Activated CD8-positive, alpha-beta memory T cell treated with anti-CD3 and anti-CD28 coated beads, Interleukin-2, amount 50 U/mL, for 24 hours (primary cell): ENCODE measurements around the gene TUBB8.
"Not testable (repeated sequence)": the region's sequence is repeated elsewhere in the genome, so short reads cannot be mapped to it uniquely, and the experiment has no call there.

Experiments
- DNase-seq: peaks from one replicate; pipeline ENCODE4 v3.0.0-alpha.2; 2020; ENCODE audit errors: extremely low read depth

The TUBB8 gene

DNA sequence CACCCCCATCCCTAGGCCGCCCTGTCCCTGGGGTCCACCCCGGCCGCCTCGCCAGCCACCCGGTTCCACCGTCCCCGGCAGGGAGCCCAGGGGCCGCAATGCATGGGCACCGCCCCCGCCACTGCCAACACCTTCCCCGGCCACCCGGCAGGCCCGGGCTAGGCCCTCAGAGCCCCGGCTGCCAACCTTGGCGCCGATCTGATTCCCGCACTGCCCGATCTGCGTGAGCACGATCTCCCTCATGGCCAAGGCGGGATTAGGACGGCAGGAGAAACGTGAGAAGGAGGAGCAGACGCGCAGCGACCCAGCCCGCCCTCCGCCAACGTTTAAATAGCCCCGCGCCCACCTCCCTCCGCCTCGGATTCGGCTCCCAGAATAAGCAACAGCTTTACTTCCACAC lies at the start of gene TUBB8:
TUBB8 (minus strand) TSS at position 301 of the 400 bp plus-strand sequence; CDS start at position 243, 58 bp downstream.
- DNase-seq: no peak

DNA sequence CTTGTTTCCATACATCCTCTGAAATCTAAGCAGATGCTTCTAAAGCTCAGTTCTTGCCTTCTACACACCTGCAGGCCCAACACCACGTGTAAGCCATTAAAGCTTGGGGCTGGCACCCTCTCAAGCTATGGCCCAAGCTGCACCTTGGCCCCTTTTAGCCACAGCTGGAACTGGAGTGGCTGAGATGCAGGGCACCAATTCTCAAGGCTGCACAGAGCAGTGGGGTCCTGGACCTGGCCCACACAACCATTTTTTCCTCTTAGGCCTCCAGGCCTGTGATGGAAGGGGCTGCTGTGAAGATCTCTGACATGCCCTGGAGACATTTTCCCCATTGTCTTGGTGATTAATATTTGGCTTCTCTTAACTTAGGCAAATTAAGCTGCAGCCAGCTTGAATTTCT lies 47.4 kb upstream of the TUBB8 start:
- DNase-seq: no peak

DNA sequence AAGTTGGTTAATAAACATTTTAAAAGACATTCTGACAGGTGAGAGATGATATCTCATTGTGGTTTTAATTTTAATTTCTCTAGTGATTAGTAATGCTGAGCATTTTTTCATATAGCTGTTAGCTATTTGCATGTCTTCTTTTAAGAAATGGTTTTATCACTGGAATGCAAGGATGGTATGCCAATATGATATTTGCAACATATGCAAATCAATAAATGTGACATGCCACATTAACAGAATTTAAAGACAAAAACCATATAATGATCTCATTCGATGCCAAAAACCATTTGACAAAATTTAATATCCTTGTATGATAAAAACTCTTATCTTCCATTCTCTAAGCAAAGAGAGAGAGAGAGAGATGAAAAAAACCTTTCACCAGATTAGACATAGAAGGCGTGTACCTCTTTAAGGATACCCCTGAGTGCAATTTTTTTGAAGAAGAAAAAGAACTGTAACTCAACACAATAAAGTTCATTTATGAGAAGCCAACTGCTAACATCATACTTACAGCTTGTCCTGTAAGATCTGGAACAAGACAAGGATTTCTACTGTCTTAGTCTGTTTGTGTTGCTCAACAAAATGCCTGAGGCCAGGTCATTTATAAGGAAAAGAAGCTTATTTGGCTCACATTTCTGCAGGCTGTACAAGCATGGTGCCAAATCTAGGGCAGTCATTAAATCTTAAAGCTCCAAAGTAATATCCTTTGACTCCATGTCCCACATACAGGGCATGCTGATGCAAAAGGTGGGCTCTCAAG lies 46.4 kb upstream of the TUBB8 start:
- no peak for DNase-seq

DNA sequence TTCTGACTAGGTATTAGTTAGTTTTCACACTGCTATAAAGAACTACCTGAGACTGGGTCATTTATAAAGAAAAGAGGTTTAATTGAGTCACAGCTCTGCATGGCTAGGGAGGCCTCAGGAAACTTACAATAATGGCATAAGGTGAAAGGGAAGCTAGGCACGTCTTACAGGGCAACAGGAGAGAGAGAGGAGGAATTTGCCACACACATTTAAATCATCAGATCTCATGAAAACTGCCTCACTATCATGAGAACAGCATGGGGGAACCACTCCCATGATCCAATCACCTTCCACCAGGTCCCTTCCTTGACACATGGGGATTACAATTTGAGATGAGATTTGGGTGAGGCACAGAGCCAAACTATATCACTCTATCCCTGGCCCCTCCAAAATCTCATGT lies 45.5 kb upstream of the TUBB8 start:
- DNase-seq: no peak

DNA sequence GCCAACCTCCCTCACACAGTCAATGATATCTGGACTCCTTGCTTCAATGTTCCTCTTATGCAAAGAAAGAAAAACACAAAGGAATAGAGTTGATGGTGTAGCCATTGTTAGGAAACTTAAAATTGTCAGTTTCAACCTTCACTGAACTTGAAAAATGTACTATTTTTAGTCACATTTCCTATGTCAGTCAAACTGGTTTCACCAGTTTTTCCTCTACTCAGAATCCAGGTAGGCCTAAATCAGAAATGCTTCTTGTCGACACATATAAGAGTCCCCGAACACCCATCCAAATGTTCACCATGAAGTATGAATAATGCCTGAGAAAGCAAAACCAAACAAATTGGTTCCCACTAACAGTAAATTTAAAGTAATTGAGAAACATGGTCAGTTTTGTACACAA lies 43.8 kb upstream of the TUBB8 start:
- DNase-seq: no peak

DNA sequence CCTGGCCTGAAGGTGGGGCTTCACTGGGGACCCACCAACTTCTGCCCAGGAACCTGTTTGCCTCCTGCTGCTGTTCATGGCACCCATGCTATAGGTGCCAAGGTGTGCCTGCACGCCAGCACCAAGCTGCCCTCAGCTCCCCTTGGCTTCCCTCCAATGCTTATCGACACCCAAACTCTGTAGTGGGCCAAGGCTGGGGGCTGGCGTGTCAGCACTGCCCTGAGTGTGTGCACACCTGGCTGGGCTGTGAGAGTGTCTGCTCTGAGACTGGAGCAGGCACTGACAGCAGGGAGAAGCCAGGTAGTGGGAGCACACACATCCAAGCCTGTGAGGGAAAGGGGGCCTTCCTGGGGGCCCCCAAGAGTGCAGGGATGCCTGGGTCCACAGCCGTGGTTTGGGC lies 43.1 kb upstream of the TUBB8 start:
- DNase-seq: no peak

DNA sequence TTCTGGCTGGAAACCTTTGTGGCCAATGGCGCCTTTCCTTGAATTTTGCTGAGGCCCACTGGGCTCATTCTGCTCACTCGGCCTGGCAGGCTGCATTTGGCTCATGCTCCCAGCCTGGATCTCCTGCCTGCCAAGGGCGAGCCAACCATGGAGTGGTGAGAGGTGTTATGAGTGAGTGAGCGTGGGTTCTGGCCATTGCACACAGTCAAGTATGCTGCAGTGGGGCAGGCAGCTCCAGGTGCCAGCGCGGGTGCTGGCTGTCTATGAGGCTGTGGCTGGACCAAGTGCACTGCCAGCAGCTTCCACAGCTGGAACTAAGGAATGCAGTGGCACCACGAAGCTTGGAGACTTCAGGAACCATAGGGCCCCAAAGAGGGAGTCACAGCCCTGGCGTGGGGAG lies 42.2 kb upstream of the TUBB8 start:
- DNase-seq: no peak

DNA sequence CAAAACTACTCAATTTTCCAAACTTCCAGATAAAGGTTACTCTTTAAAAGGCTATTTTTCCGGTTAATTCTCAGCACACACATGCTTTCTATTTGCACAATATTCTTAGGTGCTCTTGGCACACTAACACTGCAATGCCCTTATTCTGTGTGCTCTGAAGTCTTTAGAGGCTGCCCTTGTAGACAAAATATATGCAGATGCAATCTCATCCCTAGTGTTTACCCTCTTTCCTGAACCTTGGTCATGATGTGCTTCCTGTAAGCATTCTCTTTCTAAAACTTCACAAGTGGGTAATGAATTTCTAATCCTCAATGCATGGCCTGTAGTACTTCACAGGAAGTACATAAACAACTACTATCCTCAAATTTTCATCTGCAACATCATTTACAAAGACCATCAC lies 41.1 kb upstream of the TUBB8 start:
- DNase-seq: no peak

DNA sequence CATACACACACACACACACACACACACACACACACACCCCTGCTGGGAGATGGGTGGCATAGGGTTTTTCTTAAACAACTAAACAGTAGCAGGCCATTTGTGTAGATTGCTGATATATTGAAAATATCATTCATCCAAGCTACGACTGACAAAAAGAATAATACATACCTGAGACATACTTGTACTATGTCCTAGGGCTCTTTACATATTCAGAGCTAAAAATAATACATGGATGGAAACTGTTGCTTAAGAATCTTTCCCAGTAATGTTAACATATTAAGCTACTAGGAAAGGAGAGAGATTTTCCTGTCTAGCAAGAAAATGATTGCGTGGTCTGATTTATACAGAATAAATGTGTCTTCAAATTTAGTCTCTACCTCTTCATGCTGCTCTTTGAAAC lies 40.2 kb upstream of the TUBB8 start:
- no peak for DNase-seq

DNA sequence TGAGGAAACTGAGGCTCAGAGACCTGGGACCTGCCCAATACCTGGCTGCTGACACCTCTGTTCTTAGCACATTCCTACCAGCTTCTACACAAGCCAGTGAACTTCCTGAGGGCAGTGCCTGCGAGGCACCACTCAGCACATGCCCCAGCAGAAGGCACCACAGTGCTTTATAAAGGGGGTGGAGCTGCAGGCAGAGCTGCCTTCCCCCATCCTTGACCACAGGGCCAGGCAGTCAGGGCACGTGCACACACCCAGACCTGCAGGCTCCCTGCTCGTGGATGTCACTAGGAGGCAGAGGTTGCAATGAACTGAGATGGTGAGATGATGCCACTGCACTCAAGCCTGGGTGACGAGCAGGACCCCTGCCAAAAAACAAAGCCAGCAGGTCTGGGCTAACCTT lies 39.2 kb upstream of the TUBB8 start:
- no peak for DNase-seq

DNA sequence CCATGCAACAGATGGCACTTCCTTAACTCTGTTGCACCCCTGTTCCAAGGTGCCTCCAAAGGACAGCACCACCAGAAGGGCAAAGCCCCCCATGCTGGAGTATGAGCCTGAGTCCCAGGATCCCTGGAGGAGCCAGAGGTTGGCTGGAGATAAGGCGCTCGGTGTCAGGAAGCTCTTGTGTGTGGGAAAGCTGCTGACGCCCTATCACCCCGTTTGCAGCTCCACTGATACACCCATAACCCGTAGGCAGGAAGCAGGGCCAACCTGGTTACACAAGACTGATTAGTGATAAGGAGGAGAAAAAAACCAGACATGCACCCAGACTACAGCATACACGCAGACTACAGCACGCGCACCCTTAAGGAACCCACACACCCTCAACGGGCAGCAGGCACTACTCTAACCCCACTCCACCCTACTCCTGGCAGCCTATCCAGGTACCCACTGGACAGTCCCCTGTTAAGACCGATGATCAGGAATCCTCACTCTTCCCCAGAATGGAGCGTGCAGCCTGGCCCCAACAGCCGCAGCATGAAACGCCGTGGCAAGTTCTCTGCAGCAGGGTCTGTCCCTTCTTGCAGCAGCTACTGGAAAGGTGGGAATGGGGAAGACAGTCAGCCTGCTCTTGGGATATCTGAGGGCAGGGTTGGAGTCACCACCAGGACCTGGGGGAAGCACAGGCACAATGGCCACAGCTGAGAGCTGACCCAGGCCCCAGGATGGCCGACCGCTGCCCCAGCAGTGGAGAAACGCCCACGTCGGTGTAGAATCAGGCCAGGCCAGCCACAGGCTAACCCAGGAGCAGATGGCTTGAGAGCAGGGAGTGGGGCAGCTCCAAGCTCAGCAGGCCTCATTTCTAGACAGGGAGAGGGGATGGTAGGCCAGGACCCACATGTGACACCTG lies 38.3 kb upstream of the TUBB8 start:
- DNase-seq: no peak

DNA sequence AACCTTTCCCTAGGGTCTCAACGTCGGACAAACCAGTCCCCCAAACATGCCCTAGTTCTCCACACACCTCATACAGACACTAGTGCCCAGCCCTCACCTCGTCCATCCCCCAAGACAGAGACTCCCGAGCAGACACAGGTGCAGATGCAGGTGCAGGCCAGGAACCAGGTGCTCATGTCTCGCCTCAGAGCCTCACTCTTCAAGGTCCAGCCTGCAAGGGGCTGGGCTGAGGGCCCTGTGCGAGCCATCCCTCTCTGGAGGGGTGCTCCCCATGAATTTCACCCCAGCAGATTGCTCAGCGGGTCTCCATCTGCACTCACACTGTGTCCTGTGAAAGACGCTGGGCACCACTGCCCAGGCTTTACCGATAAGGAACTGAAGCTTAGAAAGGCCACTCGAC lies 36.9 kb upstream of the TUBB8 start:
- no peak for DNase-seq

DNA sequence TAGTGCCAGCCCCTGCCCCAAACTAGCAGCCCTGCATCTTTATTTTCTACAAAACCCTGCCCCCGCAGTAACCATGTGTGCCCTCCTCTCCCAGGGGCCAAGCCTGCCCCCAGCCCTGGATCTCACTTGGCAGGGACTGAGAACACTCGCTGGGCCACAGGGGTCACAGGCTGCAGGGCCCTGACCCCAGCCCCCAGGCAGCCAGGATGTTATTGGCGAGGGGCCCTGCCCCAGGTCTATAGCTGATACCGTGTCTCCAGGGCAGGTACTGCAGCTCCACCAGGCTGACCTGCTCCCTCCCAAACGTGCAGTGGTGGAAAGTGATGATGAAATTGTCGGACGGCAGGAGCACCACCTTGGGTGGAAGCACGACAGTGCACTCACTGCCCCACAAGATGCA lies 35.9 kb upstream of the TUBB8 start:
- no peak for DNase-seq

DNA sequence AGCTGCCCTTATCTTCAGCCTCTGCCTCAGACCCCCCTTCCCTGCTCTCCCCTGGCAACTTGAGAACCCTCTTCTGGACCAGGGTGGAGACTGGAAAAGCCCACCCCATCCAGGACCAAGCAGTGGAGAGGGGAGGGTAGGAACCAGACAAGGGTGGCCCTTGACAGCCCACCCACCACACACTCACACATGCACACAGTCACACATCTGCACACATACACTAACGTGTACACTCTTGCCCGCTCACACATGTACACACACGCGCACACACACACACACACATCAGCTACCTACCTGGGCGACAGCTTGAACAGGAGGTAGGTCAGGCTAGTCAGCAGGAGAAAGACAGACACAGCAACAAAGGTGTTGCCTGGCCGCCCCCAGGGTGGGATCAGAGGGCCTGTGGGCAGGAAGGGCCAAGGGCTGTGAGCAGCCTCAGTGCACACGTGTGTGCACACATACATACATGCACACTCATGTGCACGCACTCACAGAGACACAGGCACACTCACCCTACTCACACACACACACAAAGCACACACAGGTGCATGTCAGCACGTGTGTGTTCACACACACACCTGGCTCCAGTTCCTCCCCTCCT lies 34.9 kb upstream of the TUBB8 start:
- DNase-seq: no peak

DNA sequence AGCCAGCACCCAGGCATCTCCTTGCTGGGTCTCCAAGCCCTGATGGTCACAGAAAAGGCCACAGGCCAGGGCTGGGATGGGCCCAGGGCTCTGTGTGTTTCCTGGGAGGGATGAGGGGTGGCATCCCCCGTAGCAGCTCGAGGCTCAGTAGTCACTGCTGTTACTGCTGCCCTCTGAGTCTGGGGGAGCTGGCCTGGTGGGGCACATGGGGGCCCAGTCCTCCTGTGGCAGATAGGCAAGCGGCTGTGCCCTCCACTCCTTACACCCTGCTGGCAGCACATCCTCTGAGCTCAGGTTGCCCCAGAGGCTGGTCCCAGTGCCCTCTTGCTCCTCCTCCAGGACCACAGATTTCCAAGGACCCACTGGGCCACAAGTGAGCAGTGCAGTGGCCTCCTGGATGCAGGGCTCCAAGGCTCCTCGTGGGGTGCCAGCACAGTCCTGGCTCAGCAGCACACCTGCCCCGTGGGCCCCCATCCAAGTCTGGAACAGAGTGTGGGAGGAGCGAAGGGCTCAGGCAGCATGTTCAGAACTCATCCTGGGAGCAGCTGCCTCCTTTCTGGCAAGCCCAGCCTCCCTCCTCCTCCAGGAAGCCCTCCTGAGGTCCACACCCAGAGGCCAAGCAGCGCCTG lies 31.5 kb upstream of the TUBB8 start:
- no peak for DNase-seq

DNA sequence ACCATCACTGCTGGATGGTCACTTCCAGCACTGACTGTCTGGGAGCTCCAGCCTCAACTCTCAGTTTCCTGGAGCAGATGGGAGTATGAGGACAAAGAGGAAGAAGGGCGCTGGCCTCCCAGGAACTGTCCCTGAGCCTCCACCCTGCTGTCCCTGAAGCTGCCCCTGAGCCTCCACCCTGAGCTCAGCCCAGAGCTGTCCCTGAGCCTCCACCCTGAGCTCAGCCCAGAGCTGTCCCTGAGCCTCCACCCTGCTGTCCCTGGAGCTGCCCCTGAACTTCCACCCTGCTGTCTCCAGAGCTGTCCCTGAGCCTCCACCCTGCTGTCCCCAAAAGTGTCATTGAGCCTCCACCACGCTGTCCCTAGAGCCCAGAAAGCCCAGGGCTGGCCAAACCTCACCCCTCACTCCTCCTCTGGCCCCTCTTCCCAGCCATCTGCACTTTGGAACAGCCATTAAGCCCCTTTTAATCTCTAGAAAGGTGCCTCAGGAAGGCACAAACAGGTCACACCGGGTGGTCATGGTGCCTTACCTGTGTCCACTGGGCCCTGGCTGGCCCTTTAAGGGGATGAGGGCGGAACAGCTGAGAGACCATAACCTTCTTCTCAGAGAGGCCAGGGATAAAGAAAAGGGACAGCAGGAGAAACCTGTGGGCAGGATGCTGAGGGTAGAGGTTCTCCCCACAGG lies 30.6 kb upstream of the TUBB8 start:
- no peak for DNase-seq

DNA sequence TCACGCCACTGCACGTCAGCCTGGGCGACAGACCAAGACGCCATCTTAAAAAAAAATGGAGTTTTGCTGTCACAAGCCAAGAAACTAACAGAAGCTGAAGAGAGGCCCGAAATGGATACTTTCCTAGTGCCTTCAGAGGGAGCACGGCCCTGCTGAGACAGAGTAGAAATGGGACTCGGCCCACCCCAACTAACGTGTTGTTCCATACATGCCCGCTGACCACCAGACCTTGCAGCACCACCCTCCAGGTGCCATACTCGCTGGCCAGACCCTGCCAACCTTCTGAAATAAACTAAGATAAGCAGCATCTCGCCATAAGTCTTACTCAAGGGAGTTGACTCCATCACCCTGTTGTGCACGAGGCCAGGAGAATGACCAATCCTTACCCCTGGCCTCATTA lies 29.5 kb upstream of the TUBB8 start:
- no peak for DNase-seq

DNA sequence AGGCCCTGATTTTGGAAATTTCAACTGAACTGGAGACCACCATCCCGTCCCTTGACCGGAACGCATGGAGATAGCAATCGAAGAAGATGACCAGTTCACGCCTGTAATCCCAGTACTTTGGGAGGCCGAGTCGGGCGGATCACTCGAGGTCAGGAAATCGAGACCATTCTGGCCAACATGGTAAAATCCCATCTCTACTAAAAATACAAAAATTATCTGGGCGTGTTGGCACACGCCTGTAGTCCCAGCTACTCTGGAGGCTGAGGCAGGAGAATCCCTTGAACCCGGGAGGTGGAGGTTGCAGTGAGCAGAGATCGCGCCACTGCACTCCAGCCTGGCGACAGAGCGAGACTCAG lies 25.1 kb upstream of the TUBB8 start:
- not testable (repeated sequence) for DNase-seq

DNA sequence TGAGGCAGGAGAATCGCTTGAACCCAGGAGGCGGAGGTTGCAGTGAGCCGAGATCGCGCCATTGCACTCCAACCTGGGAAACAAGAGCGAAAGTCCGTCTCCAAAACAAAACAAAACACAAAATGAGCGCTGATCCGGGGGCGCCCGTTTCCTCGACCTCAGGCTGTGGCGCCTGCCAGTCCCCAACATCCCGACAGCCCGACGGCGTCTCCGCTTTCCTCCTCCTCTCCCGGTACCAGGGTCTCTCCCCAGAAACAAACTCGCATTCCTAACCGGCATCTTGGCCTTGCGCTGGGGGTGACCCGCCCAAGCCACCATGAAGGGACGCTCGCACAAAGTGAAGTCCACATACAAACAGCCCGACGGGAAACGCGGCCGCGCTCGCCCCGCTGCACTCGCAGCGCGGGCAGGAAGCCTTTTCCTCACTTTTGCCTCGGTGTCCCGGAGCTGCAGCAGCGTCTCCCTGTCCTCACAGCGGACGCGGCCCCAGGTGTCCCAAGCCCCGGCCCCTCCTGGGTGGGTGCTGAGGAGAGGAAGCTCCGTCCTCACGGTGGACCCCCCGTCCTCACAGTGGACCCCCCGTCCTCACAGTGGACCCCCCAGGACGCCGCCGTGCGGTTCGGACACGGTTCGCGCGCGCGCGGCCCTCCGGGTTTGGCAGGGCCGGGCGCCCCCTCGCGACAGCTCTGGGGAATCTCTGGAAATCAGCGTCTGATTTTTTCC lies 24.6 kb upstream of the TUBB8 start:
- not testable (repeated sequence) for DNase-seq

DNA sequence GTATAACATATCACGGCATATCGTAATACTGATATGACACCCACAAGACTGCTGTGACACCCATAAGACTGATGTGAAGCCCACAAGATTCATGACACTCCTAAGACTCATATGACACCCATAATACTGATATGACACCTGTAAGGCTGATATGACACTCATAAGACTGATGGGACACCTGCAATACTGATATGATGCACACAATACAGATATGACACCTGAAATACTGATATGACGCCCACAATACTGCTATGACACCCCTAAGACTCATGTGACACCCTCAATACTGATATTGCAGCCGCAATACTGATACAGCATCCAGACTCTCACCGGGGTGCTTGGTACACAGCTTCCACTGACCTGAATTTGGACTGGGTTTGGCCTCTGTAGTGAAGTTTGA lies 19.1 kb upstream of the TUBB8 start:
- DNase-seq: not testable (repeated sequence)

DNA sequence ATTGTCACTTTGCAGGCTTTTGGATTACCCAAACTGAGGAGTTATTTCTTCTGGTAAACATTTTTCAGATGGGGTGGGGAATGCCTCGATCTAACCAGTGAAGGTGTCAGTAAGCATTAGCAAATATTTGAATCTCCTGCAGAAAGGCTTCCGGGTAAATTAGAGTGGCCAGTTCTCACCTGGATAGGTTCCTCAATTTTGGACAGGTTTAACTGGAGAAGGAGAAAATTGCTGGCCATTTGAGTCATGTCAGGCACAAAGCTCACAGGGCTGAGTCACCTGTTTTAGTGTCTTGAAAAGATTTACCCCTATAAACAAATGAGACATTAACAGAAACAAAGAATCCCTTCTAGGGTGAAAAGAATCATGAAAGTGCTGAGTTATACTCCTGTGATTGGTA lies 830 bp upstream of the TUBB8 start:
- DNase-seq: not testable (repeated sequence)
